GM13976 (cell line): ENCODE data around the gene EME1.
"Not testable (repeated sequence)": the region's sequence is repeated elsewhere in the genome, so short reads cannot be mapped to it uniquely, and the experiment has no call there.

Experiments
- DNase-seq: peaks from one replicate; pipeline ENCODE4 v3.0.0; 2012; ENCODE audit warnings: low spot score
- in situ Hi-C: fragments of 300-500 bp; cut with MboI; formaldehyde crosslinking; loops from one replicate; pipeline ENCODE4 v1.12.0; 2022; ENCODE audit warnings: low sequenced_read_pairs, mixed read lengths, inconsistent platforms; ENCODE audit not compliant: unreplicated experiment
- TF ChIP-seq, protein P1 (sequence below): IDR thresholded peaks from 2 replicates; pipeline ENCODE4 v1.5.1; 2012; ENCODE audit warnings: borderline replicate concordance, mild to moderate bottlenecking; ENCODE audit not compliant: insufficient read depth; ENCODE audit errors: extremely low read depth, missing control alignments, control extremely low read depth

The EME1 gene

GRCh38 chr17:50425682-50426471 is 52.8 kb downstream of the EME1 start, which contains the start of gene ACSF2:
TSS of gene ACSF2 (plus strand) at chr17:50426218. CDS start at chr17:50426262, 44 bp downstream.
- TF ChIP-seq, protein P1, sequence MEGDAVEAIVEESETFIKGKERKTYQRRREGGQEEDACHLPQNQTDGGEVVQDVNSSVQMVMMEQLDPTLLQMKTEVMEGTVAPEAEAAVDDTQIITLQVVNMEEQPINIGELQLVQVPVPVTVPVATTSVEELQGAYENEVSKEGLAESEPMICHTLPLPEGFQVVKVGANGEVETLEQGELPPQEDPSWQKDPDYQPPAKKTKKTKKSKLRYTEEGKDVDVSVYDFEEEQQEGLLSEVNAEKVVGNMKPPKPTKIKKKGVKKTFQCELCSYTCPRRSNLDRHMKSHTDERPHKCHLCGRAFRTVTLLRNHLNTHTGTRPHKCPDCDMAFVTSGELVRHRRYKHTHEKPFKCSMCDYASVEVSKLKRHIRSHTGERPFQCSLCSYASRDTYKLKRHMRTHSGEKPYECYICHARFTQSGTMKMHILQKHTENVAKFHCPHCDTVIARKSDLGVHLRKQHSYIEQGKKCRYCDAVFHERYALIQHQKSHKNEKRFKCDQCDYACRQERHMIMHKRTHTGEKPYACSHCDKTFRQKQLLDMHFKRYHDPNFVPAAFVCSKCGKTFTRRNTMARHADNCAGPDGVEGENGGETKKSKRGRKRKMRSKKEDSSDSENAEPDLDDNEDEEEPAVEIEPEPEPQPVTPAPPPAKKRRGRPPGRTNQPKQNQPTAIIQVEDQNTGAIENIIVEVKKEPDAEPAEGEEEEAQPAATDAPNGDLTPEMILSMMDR: no peak
- in situ Hi-C loops: no loop called here
- peak; percentile 93 for DNase-seq

DNA sequence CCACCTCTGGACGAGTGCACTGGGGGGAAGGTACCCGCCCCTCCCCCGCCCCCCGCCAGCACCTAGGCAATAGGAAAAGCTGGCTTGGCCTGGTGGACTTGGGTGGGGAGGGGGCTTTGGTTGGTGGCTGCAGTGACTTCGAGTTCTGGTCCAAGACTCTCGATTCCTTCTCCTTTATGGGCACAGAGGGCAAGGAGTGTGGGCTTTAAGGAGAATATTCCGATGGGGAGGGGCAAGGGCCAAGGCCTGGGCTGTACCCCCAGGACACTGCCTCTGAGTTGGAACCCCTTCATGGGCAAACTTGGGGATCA is 53.4 kb downstream of the EME1 start:
- DNase-seq: no peak
- in situ Hi-C loops: no loop called here
- TF ChIP-seq, protein P1: no peak

DNA sequence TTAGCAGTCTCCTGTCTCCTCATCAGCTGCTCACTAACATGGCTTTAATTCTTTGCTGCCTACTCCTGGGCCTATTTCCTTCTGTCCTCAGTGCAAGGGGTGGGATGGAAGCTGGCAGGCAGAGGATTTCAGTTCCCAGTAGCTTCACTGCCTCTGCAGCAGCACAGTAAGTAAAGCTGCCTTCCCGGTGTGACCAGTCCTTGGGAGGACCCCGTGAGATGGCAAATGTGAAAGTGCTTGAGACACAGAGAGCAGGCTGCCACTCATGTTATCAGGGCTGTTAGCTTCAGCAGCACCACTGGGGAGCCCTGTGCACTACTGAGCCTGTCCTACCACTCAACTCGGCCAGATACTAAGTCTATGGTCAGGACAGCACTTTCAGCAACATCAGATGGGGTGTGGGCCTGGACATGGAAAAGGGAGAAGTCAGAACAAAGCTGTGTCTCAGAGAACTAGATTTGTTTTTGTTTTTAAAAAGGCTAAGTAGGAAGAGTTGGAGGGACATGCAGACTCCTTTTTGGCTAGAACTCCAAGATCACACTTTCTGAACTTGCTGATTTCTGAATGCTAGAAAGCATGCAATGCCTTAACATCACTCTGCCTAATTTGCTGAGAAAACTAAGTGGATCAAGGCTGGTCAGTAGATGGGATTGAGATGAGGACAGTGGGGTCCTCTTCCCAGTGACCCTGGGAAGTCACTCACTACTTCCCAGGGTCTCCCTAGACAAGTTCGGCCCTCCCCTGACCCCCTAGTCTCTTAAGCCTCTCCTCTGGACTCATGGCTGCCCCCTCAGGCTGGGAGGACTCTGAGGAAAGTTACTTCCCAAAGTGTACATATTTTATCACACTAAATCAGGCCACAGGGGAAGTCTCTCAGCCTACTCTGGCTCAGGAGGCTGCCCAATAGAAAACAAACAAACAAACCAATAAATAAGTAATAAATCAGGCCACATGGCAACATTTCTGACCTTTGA is 54.1 kb downstream of the EME1 start:
- peak; percentile 55 for DNase-seq
- in situ Hi-C loops: no loop called here
- TF ChIP-seq, protein P1: peak; percentile 21

DNA sequence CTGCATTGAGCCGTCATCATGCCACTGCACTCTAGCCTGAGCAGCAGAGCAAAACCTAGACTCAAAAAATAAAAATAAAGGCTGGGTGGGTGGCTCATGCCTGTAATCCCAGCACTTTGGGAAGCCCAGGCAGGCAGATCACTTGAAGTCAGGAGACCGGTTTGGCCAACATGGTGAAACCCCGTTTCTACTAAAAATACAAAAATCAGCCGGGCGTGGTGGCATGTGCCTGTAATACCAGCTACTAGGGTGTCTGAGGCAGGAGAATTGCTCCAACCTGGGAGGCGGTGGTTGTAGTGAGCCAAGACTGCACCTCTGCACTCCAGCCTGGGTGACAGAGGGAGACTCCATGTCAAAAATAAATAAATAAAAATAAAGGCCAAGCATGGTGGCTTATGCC is 55.1 kb downstream of the EME1 start:
- in situ Hi-C loops, DNase-seq: not testable (repeated sequence)

- in situ Hi-C loops: no loop called here
- DNase-seq: no peak
- TF ChIP-seq, protein P1: no peak
Observed at GRCh38 chr17:50428831-50429424, 55.9 kb downstream of the EME1 start.

DNA sequence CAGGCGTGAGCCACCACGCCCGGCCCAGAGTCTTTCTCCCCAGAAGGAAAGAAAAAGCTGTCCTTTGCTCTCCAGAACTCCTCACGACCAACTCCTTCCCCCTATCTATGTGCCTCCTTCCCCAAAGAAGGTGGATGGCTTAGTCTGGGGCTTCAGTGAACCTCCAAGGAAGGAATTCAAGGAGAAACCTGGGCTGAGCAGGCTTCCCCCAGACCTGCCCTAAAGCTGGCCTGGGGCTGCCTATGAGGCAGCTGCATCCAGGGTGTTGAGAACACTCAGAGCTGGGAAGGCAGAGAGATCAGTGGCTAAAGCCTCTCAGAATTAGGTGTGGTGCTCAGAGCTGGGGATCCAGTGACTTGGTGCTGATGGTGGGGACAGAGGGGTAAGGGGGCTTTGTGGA is 56.8 kb downstream of the EME1 start:
- DNase-seq: no peak
- TF ChIP-seq, protein P1: no peak
- in situ Hi-C loops: no loop called here
